Measurements from ENCODE around the gene FCRL2. TPM values are rescaled to one million over a fixed set of nuclear protein-coding genes. Genes with fewer than 3 reads are reported as not detected.

FCRL2 gene, protein sequence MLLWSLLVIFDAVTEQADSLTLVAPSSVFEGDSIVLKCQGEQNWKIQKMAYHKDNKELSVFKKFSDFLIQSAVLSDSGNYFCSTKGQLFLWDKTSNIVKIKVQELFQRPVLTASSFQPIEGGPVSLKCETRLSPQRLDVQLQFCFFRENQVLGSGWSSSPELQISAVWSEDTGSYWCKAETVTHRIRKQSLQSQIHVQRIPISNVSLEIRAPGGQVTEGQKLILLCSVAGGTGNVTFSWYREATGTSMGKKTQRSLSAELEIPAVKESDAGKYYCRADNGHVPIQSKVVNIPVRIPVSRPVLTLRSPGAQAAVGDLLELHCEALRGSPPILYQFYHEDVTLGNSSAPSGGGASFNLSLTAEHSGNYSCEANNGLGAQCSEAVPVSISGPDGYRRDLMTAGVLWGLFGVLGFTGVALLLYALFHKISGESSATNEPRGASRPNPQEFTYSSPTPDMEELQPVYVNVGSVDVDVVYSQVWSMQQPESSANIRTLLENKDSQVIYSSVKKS
- total RNA-seq, result not detected

DNA sequence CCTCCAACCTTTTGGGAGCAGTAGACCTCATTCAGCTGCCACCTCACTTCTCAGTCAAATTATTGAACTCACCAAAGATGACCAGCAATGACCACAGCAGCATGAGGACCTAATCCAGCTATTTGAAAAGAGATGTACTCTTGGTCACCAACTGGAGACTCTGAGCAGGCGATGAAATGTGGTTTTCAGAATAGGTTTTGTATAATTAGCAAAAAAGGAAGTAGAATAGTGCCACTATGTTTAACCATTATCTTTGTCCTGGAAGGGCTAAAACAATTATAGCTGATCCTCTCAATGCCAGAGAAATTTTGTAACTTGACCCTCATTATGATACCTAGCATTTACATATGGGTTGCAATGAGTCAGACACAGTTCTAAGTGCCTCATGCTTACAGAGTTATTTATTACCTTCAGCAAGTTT lies at the start of gene FCRL2:
Gene FCRL2, minus strand, starts transcription at position 162 of the 421 bp plus-strand sequence. Its CDS starts 59 bp downstream, at position 103.

DNA sequence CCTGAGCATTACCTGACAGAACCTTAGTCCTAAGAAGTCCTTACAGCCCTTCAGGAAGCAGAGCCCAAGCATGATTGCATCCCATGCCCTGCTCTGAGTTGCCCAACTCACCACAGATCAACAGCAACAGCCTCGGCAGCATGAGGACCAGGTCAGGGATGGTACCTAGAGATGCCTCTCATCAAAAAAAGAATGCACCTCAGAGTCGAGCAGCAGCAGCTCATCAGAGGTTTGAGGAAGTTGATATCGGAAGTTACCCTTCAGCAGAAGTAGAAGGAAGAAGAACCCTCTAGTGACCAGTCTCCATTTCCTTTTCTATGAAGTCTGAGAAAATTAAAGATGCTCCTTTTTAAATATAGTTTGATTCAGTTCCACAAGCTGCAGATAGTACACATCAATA lies 43.0 kb upstream of the FCRL2 start, which contains the start of gene FCRL1:
Gene FCRL1, minus strand, starts transcription at position 225 of the 400 bp plus-strand sequence. Its CDS starts 83 bp downstream, at position 142.

DNA sequence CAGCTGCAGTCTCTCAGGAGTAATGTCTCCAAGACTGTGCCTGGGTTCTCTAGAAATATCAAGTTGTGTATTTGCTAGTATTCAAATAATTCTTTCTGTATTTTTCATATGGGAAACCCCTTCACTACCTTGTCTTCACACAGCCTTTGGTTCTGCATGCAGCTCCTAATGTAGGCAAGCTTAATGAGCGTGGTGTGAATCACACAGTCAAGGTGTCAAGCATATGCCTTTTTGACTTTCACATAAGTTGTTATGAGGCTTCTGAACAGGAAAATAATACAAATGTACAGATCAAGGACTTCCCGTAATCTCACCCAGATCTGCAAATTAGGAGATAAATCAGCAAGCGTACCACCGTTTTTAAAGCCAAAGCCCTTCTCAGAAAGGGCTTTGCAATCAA lies 76.2 kb downstream of the FCRL2 start, which contains the start of gene FCRL3:
Gene FCRL3, minus strand, starts transcription at position 38 of the 400 bp plus-strand sequence. CDS start 280 bp downstream, outside the sequence.

Other genes starting within 250 kb of the FCRL2 start
- under 1 TPM in 1 of 2 experiments, not detected in 1; 0.08 TPM for gene FCRL5, start 224.6 kb downstream of the FCRL2 start, total RNA-seq
- not detected for gene FCRL4, start 179.0 kb downstream of the FCRL2 start, total RNA-seq
- under 1 TPM in 1 of 2 experiments, not detected in 1; 0.05 TPM for gene FCRL3, start 76.4 kb downstream of the FCRL2 start, total RNA-seq
- not detected for gene FCRL1, start 43.0 kb upstream of the FCRL2 start, total RNA-seq
- not detected for gene CD5L, start 64.7 kb upstream of the FCRL2 start, total RNA-seq
- under 1 TPM in 1 of 2 experiments, not detected in 1; 0.02 TPM for gene KIRREL1, start 216.5 kb upstream of the FCRL2 start, total RNA-seq

Data from activated naive CD4-positive, alpha-beta T cell treated with anti-CD3 and anti-CD28 coated beads, Interleukin-2, amount 10 ng/mL, durations not matched to agents 5 hours and 36 hours (primary cell).